Measurements from ENCODE around the gene KLHL29.

KLHL29 gene

DNA sequence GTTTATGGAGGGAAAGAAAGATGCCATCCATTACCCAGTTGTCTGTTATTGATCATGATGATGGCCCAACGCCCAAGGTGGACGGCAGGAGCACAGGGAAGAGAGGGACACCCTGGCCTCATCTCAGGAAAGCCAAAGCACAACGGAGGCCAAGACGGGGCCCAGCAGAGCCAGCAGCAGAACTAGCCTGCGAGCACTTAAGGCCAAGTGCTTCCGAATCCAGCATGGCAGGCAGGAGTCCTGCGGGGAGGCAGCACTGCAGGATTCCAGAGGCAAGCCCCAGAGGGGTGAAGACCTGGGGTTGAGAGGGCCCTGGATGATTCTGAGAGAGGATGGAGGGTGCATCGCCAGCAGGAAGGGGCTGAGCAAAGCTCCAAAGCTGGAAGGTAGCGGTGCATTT is 28.3 kb upstream of the KLHL29 start:
- no peak overlapping the region for H3K4me3 Mint-ChIP-seq
- no peak overlapping the region for H3K27ac Mint-ChIP-seq
- intact Hi-C loops (cut with micrococcal nuclease), result no loop called here
- H3K36me3 Mint-ChIP-seq (ENCODE audit: low read depth), result no peaks in the 10 kb centered on the region
- no peaks in the 10 kb centered on the region for H3K9me3 Mint-ChIP-seq
- peaks cover 10% of the 10 kb centered on the region for H3K4me1 Mint-ChIP-seq (ENCODE audit: low read depth)
- H3K27me3 Mint-ChIP-seq, result peaks cover 34% of the 10 kb centered on the region

- peaks cover 8% of the 10 kb centered on the region for H3K4me1 Mint-ChIP-seq (ENCODE audit: low read depth)
- no peaks in the 10 kb centered on the region for H3K9me3 Mint-ChIP-seq
- H3K36me3 Mint-ChIP-seq (ENCODE audit: low read depth), result no peaks in the 10 kb centered on the region
- intact Hi-C loops (cut with micrococcal nuclease), result no loop called here
- H3K4me3 Mint-ChIP-seq, result no peak overlapping the region
- no peak overlapping the region for H3K27ac Mint-ChIP-seq
- peaks cover 20% of the 10 kb centered on the region for H3K27me3 Mint-ChIP-seq
Measured at GRCh38 chr2:23359631-23360567, 25.1 kb upstream of the KLHL29 start.

GRCh38 chr2:23360571-23361125 is 24.3 kb upstream of the KLHL29 start:
- H3K4me3 Mint-ChIP-seq, result no peak overlapping the region
- H3K4me1 Mint-ChIP-seq (ENCODE audit: low read depth), result peaks cover 5% of the 10 kb centered on the region
- intact Hi-C loops (cut with micrococcal nuclease), result no loop called here
- H3K9me3 Mint-ChIP-seq, result no peaks in the 10 kb centered on the region
- H3K27ac Mint-ChIP-seq, result no peak overlapping the region
- no peaks in the 10 kb centered on the region for H3K36me3 Mint-ChIP-seq (ENCODE audit: low read depth)
- peaks cover 24% of the 10 kb centered on the region for H3K27me3 Mint-ChIP-seq

DNA sequence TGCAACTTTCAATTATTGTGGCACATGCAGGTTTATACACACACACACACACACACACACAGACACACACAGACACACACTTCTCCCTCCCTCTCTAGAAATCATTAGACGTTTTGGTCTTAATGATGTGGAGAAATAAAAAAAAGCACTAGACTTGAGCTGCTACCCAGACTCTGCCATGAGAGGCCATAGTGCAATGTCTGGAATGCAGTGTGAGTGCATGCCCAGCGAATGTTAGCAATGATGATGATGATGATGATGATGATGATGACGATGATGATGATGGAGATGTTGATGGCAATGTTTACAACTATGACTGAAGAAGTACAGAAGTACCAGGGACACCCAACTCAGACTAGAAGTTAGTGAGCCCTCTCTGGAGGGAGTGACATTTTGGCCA is 23.8 kb upstream of the KLHL29 start:
- H3K27ac Mint-ChIP-seq, result no peak overlapping the region
- no peak overlapping the region for H3K4me3 Mint-ChIP-seq
- peaks cover 25% of the 10 kb centered on the region for H3K27me3 Mint-ChIP-seq
- H3K36me3 Mint-ChIP-seq (ENCODE audit: low read depth), result no peaks in the 10 kb centered on the region
- intact Hi-C loops (cut with micrococcal nuclease), result no loop called here
- H3K4me1 Mint-ChIP-seq (ENCODE audit: low read depth), result peaks cover 5% of the 10 kb centered on the region
- no peaks in the 10 kb centered on the region for H3K9me3 Mint-ChIP-seq

DNA sequence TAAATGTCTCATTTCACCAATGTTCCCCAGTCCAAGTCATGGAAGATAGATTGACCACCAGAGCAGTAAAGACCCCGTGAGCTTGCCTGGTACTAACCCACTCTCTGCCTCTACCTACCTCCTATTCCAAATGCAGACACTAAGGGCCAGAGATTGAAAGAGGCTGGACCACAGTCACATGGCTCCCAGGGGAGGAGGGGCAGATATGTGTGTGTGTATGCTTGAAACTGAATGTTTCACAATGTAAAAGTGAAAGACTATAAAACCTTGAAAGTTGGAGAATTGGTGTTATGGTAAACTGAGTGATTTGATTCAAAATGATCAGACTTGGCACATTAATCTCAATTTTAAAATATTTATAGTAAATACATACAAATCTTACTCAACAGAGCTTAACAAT is 21.7 kb upstream of the KLHL29 start:
- Mint-ChIP-seq H3K9me3 (no peaks in the 10 kb centered on the region), H3K27me3 (peaks cover 34% of the 10 kb centered on the region), H3K27ac (no peak overlapping the region), H3K4me3 (no peak overlapping the region), H3K4me1 (ENCODE audit: low read depth) (peaks cover 5% of the 10 kb centered on the region), H3K36me3 (ENCODE audit: low read depth) (no peaks in the 10 kb centered on the region)
- intact Hi-C loops (cut with micrococcal nuclease), result no loop called here

DNA sequence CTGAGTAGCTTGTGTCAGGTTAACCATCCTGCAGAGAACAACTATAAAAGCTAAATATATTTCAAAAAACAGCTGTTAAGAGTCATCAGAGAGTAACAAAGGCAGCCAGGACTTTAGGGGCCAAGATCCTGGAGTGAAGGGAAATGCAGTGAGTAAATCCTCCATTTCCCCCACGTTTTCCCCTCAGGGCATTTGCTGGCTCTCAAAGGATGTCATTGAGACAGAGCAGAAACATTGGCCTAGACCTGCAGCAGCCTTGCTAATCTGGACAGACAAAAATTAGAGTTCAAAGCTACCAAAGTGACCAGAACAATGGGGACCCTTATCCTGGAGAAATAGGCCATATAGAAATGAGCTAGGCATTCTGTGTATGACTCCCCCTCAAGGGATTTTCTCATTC is 21.1 kb upstream of the KLHL29 start:
- H3K4me3 Mint-ChIP-seq, result no peak overlapping the region
- H3K27me3 Mint-ChIP-seq, result peaks cover 31% of the 10 kb centered on the region
- H3K27ac Mint-ChIP-seq, result no peak overlapping the region
- H3K9me3 Mint-ChIP-seq, result no peaks in the 10 kb centered on the region
- intact Hi-C loops (cut with micrococcal nuclease), result no loop called here
- H3K36me3 Mint-ChIP-seq (ENCODE audit: low read depth), result no peaks in the 10 kb centered on the region
- H3K4me1 Mint-ChIP-seq (ENCODE audit: low read depth), result peaks cover 5% of the 10 kb centered on the region

DNA sequence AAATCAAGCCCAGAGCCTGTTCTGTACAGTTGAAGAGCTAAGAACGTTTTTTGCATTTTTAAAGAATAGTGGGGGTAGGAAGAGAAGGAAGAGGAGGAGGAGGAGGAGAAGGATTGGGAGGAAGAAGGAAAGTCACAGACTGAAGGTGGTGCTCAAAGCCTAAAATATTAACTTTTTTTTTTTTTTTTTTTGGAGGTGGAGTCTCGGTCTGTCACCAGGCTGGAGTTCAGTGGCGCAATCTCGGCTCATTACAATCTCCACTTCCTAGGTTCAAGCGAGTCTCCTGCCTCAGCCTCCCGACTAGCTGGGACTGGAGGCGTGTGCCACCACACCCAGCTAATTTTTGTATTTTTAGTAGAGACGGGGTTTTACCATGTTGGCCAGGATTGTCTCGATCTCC is 18.3 kb upstream of the KLHL29 start:
- no peaks in the 10 kb centered on the region for H3K36me3 Mint-ChIP-seq (ENCODE audit: low read depth)
- H3K4me3 Mint-ChIP-seq, result no peak overlapping the region
- no peak overlapping the region for H3K27ac Mint-ChIP-seq
- intact Hi-C loops (cut with micrococcal nuclease), result no loop called here
- peaks cover 29% of the 10 kb centered on the region for H3K27me3 Mint-ChIP-seq
- no peaks in the 10 kb centered on the region for H3K9me3 Mint-ChIP-seq
- no peaks in the 10 kb centered on the region for H3K4me1 Mint-ChIP-seq (ENCODE audit: low read depth)

GRCh38 chr2:23367760-23368159 is 17.2 kb upstream of the KLHL29 start:
- H3K4me3 Mint-ChIP-seq, result no peak overlapping the region
- no peak overlapping the region for H3K27ac Mint-ChIP-seq
- H3K36me3 Mint-ChIP-seq (ENCODE audit: low read depth), result no peaks in the 10 kb centered on the region
- no peaks in the 10 kb centered on the region for H3K4me1 Mint-ChIP-seq (ENCODE audit: low read depth)
- no peaks in the 10 kb centered on the region for H3K9me3 Mint-ChIP-seq
- H3K27me3 Mint-ChIP-seq, result peaks cover 26% of the 10 kb centered on the region
- intact Hi-C loops (cut with micrococcal nuclease), result no loop called here

- Mint-ChIP-seq H3K27ac (no peak overlapping the region), H3K4me3 (no peak overlapping the region), H3K27me3 (peaks cover 28% of the 10 kb centered on the region), H3K36me3 (ENCODE audit: low read depth) (no peaks in the 10 kb centered on the region), H3K9me3 (no peaks in the 10 kb centered on the region), H3K4me1 (ENCODE audit: low read depth) (no peaks in the 10 kb centered on the region)
- intact Hi-C loops (cut with micrococcal nuclease), result no loop called here
Measured at GRCh38 chr2:23373666-23374065, 11.3 kb upstream of the KLHL29 start.

DNA sequence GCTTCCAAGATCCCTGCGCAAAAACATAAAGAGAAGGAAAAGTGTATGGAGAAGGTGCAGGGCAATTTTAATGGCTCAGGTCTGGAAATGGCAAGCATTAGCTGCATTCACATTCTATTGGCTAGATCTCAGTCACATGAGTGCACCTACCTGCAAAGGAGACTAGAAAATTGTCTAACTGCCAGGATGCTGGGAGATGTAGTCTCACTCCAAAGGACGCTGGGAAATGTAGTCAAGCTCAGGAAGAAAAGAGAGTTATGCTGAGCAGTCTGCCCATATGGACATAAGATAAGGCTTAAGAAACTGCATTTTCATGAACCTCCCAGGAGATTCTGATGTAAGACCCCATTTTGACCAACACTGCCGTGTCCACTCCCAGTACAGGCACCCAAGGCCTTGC is 9.5 kb upstream of the KLHL29 start:
- H3K4me3 Mint-ChIP-seq, result no peak overlapping the region
- H3K9me3 Mint-ChIP-seq, result no peaks in the 10 kb centered on the region
- H3K36me3 Mint-ChIP-seq (ENCODE audit: low read depth), result no peaks in the 10 kb centered on the region
- intact Hi-C loops (cut with micrococcal nuclease), result no loop called here
- peaks cover 3% of the 10 kb centered on the region for H3K4me1 Mint-ChIP-seq (ENCODE audit: low read depth)
- peaks cover 31% of the 10 kb centered on the region for H3K27me3 Mint-ChIP-seq
- H3K27ac Mint-ChIP-seq, result no peak overlapping the region

- H3K36me3 Mint-ChIP-seq (ENCODE audit: low read depth), result no peaks in the 10 kb centered on the region
- peaks cover 36% of the 10 kb centered on the region for H3K27me3 Mint-ChIP-seq
- H3K4me3 Mint-ChIP-seq, result no peak overlapping the region
- H3K9me3 Mint-ChIP-seq, result no peaks in the 10 kb centered on the region
- intact Hi-C loops (cut with micrococcal nuclease), result no loop called here
- H3K27ac Mint-ChIP-seq, result no peak overlapping the region
- peaks cover 9% of the 10 kb centered on the region for H3K4me1 Mint-ChIP-seq (ENCODE audit: low read depth)
Measured at GRCh38 chr2:23376075-23376474, 8.9 kb upstream of the KLHL29 start.

DNA sequence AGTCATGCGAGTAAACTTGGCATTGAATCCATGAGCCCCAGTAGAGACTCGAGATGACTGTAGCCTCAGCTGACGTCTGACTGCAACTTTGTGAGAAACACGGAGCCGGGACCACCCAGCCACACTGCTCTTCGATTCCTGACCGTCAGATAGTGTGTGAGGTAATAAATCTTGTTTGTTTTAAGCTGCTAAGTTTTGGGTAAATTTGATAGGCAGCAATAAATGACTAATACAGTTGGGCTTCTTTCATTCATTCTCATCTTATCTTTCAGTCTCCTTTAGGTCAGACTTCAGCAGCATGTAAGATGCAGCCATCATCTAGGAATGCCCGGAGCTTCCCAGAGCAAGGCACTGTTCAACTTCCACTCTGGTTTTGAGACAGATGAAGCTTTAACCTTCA is 8.0 kb upstream of the KLHL29 start:
- peaks cover 41% of the 10 kb centered on the region for H3K27me3 Mint-ChIP-seq
- intact Hi-C loops (cut with micrococcal nuclease), result no loop called here

GRCh38 chr2:23377771-23378170 is 7.2 kb upstream of the KLHL29 start:
- no peak overlapping the region for H3K27ac Mint-ChIP-seq
- intact Hi-C loops (cut with micrococcal nuclease), result no loop called here

More for the DNA sequence above, 8.0 kb upstream of the KLHL29 start:
- H3K9me3 Mint-ChIP-seq, result no peaks in the 10 kb centered on the region
- no peak overlapping the region for H3K27ac Mint-ChIP-seq
- H3K4me3 Mint-ChIP-seq, result no peak overlapping the region
- H3K4me1 Mint-ChIP-seq (ENCODE audit: low read depth), result peaks cover 12% of the 10 kb centered on the region
- H3K36me3 Mint-ChIP-seq (ENCODE audit: low read depth), result no peaks in the 10 kb centered on the region

GRCh38 chr2:23378496-23378895 is 6.5 kb upstream of the KLHL29 start:
- H3K27me3 Mint-ChIP-seq, result peaks cover 56% of the 10 kb centered on the region
- intact Hi-C loops (cut with micrococcal nuclease), result no loop called here
- no peak overlapping the region for H3K4me3 Mint-ChIP-seq
- no peak overlapping the region for H3K27ac Mint-ChIP-seq
- H3K36me3 Mint-ChIP-seq (ENCODE audit: low read depth), result no peaks in the 10 kb centered on the region
- no peaks in the 10 kb centered on the region for H3K9me3 Mint-ChIP-seq
- H3K4me1 Mint-ChIP-seq (ENCODE audit: low read depth), result peaks cover 12% of the 10 kb centered on the region

More at GRCh38 chr2:23377771-23378170, 7.2 kb upstream of the KLHL29 start:
- Mint-ChIP-seq H3K36me3 (ENCODE audit: low read depth) (no peaks in the 10 kb centered on the region), H3K27me3 (peaks cover 49% of the 10 kb centered on the region), H3K4me3 (no peak overlapping the region), H3K9me3 (no peaks in the 10 kb centered on the region), H3K4me1 (ENCODE audit: low read depth) (peaks cover 12% of the 10 kb centered on the region)
